NCI-H146 treated with DMSO at 0.1 percent for 48 hours (cell line): Measurements from ENCODE around the gene KREMEN1.
"Not testable (repeated sequence)": the region's sequence is repeated elsewhere in the genome, so short reads cannot be mapped to it uniquely, and the experiment has no call there.

Experiments
- DNase-seq: peaks from one replicate; lab custom pipeline; 2025; ENCODE audit not compliant: unreplicated experiment; lab: John Stamatoyannopoulos, UW

The KREMEN1 gene

GRCh38 chr22:29102300-29102699 is 29.5 kb downstream of the KREMEN1 start:
- no peak for DNase-seq

- DNase-seq: no peak
These were observed 30.3 kb downstream of the KREMEN1 start for GRCh38 chr22:29103121-29103520.

GRCh38 chr22:29105468-29105867 is 32.6 kb downstream of the KREMEN1 start:
- no peak for DNase-seq

GRCh38 chr22:29106839-29107238 is 34.0 kb downstream of the KREMEN1 start:
- DNase-seq: no peak

GRCh38 chr22:29108137-29108536 is 35.3 kb downstream of the KREMEN1 start:
- no peak for DNase-seq

DNA sequence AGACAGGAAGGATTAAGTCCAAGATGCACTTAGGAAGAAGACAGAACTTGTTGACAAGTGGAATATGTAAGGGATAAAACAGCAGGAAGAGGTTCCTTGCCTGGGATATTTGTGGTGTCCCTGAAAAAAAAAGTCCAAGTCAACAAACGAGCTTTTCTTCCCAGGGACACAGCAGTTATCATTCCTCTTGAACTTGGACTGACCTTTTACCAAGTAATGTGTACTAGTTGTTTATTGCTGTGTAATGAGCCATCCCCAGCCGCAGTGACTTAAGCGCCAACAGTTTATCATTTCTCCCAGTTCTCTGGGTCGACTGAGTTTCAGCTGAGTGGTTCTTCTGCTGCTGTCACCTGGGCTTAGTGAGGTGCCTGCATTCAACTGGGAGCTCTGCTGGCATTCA is 37.0 kb downstream of the KREMEN1 start:
- DNase-seq: no peak

GRCh38 chr22:29110946-29111345 is 38.1 kb downstream of the KREMEN1 start:
- no peak for DNase-seq

- DNase-seq: peak; percentile 30
These were observed 39.3 kb downstream of the KREMEN1 start for GRCh38 chr22:29112121-29112520.

DNA sequence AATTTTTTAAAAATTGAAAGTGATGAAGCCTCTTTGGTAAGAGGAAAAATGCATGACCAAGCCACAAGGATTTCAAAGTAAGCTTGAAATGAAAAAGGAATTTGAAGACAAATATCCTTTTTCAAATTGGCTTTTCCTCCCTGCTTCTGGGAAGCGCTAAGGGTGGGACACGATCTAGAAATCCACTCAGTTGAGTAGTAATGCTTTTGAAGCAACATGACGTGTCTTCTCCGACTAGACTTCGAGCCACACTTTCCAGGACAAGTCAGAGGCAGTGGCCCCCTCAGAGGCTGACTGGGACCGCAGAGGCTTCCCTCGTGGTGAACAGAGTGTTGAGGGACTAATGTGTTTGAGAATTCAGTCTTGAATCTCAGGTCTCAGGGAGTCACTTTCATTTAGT is 39.8 kb downstream of the KREMEN1 start:
- DNase-seq: no peak

- DNase-seq: no peak
These were observed 40.5 kb downstream of the KREMEN1 start for GRCh38 chr22:29113319-29113718.

- DNase-seq: no peak
These were observed 41.6 kb downstream of the KREMEN1 start for GRCh38 chr22:29114392-29114791.

GRCh38 chr22:29115682-29116288 is 43.0 kb downstream of the KREMEN1 start:
- DNase-seq: no peak

- no peak for DNase-seq
These were observed 43.7 kb downstream of the KREMEN1 start for GRCh38 chr22:29116397-29117123.

- DNase-seq: no peak
These were observed 45.1 kb downstream of the KREMEN1 start for GRCh38 chr22:29117799-29118477.

DNA sequence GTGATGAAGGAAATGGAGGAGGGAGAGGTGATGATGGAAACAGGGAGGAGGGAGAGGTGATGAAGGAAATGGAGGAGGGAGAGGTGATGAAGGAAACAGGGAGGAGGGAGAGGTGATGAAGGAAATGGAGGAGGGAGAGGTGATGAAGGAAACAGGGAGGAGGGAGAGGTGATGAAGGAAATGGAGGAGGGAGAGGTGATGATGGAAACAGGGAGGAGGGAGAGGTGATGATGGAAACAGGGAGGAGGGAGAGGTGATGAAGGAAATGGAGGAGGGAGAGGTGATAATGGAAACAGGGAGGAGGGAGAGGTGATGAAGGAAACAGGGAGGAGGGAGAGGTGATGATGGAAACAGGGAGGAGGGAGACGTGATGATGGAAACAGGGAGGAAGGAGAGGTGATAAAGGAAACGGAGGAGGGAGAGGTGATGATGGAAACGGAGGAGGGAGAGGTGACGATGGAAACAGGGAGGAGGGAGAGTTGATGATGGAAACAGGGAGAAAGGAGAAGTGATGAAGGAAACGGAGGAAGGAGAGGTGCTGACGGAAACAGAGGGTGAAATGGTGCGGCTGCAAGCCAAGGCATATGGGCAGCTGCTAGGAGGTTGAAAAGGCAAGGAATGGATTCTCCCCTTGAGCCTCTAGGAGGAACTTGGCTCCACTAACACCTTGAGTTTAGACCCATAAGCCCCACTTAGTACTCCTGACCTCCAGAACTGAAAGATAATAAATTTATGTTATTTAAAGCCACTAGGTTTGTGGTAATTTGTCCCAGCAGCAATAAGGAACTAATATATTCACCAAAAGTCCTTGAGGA is 47.5 kb downstream of the KREMEN1 start:
- DNase-seq: not testable (repeated sequence)

GRCh38 chr22:29121124-29121523 is 48.3 kb downstream of the KREMEN1 start:
- no peak for DNase-seq

DNA sequence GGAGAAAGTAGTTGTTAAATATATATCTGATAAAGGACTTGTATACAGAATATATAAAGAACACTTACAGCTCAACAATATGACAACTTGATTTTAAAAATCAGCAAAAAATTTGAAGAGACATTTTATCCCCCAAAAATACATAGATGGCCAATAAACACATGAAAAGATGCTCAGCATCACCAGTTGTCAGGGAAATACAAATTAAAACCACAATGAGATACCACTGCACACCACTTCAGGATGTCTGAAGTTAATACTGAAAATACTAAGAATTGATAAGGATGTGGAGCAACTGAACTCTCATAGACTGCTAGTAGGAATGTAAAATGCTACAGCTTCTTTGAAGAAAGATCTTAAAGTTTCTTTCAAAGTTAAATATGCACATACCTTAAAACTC is 49.2 kb downstream of the KREMEN1 start:
- DNase-seq: no peak

DNA sequence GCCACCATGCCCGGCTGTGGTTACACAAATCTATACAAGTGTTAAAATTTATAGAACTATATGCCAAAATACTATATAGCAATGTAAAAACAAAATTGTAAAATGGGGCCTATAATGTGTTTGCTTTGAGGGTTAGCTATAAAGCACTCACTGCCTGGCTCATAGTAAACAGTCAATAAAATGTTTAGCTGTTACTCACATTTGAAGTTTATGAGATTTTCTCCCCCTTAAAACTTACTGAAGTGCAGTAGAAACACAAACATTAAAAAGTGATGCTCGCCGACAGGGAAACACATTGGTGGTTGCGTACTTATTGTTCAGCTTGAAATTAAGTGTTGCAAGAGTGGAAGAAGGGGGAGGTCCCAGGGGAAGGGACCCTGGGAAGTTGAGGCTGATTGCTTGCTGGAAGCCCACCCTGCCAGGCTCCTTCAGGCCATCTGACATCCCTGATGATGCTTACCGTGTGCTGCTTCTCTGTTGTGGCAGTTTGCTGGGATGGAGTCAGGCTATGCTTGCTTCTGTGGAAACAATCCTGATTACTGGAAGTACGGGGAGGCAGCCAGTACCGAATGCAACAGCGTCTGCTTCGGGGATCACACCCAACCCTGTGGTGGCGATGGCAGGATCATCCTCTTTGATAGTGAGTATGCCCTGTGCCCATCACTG is 52.1 kb downstream of the KREMEN1 start:
- DNase-seq: no peak

GRCh38 chr22:29125443-29125778 is 52.6 kb downstream of the KREMEN1 start:
- DNase-seq: no peak

- no peak for DNase-seq
These were observed 53.0 kb downstream of the KREMEN1 start for GRCh38 chr22:29125844-29126243.
